ENCODE results near the gene ADGRE1. TPM values are rescaled to one million over a fixed set of nuclear protein-coding genes. Genes with fewer than 3 reads are reported as not detected.

ADGRE1 gene
- total RNA-seq, 2 donors from 2014 or later, result not detected

DNA sequence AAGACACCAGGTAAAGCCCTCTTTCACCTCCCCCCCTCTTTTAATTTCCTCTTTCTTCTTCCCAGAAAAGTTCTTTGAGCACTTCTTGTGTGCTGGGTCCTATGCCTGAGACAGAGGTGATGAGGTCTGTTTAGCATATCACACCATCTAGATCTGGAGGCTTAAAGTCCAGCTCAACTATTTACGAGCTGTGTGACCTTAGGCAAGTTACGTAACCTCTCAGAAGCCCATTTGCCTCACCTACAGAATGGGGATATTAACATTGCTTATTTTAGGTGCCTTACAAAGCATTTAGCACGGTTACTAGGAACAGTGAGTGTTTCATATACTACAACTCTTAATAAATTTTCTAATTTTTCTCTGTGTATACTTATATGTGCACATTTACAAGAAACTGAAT is 47.7 kb downstream of the ADGRE1 start:
- Mint-ChIP-seq H3K9me3 (peaks cover 85% of the 10 kb centered on the region), H3K4me1 (no peaks in the 10 kb centered on the region), H3K36me3 (ENCODE audit: low read depth) (no peaks in the 10 kb centered on the region), H3K4me3 (no peak overlapping the region), H3K27me3 (ENCODE audit: insufficient read depth) (no peaks in the 10 kb centered on the region), H3K27ac (no peak overlapping the region)
- 60% methylated on average over 3 of the region's 3 CpGs; no CpG with 5 or more reads in 1 of the 2 experiments for WGBS, 2 experiments (ENCODE audit: insufficient coverage in 1 of 2, insufficient read length in 1 of 2)
- no peaks in the 10 kb centered on the region for H3K36me3 ChIP-seq (ENCODE audit: control insufficient read depth, insufficient read depth, low read length)
- H3K4me1 ChIP-seq (ENCODE audit: control insufficient read depth, insufficient read depth, low read length), result no peaks in the 10 kb centered on the region
- H3K27ac ChIP-seq (ENCODE audit: low read depth, low read length), result no peak overlapping the region
- TF ChIP-seq, protein P1, sequence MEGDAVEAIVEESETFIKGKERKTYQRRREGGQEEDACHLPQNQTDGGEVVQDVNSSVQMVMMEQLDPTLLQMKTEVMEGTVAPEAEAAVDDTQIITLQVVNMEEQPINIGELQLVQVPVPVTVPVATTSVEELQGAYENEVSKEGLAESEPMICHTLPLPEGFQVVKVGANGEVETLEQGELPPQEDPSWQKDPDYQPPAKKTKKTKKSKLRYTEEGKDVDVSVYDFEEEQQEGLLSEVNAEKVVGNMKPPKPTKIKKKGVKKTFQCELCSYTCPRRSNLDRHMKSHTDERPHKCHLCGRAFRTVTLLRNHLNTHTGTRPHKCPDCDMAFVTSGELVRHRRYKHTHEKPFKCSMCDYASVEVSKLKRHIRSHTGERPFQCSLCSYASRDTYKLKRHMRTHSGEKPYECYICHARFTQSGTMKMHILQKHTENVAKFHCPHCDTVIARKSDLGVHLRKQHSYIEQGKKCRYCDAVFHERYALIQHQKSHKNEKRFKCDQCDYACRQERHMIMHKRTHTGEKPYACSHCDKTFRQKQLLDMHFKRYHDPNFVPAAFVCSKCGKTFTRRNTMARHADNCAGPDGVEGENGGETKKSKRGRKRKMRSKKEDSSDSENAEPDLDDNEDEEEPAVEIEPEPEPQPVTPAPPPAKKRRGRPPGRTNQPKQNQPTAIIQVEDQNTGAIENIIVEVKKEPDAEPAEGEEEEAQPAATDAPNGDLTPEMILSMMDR (conservative IDR thresholded peaks at IDR 0.05), result no peak
- DNase-seq, result no peak
- H3K9ac ChIP-seq (ENCODE audit: extremely low read depth, low read length, poor library complexity, severe bottlenecking), result no peak overlapping the region
- peaks cover 49% of the 10 kb centered on the region for H3K9me3 ChIP-seq (ENCODE audit: control insufficient read depth, low read length)
- H3K27me3 ChIP-seq (ENCODE audit: control insufficient read depth, insufficient read depth, low read length, poor library complexity, severe bottlenecking), result no peaks in the 10 kb centered on the region
- H3K4me3 ChIP-seq (ENCODE audit: low read length), result no peak overlapping the region

DNA sequence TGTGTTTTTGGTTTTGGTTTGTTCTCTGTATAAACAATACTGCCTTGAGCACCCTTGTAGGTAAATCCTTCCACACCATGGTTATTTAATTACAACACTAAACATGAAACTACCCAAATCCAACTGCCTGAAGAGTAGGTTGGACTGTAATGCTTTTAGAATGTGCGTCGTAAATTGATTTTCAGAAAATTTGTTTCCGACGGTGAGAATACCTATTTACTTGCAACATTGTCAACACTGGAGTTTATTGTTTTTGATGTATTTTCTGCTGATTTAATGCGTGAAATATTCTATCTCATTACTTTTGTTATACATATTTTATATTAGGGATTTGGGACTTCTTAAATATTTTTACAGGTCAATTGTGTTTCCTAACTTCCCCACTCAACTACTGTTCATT is 48.2 kb downstream of the ADGRE1 start:
- 77% methylated on average over 4 of the region's 5 CpGs; no CpG with 5 or more reads in 1 of the 2 experiments for WGBS, 2 experiments (ENCODE audit: insufficient coverage in 1 of 2, insufficient read length in 1 of 2)
- H3K27ac Mint-ChIP-seq, result no peak overlapping the region
- no peak overlapping the region for H3K4me3 Mint-ChIP-seq
- H3K4me1 Mint-ChIP-seq, result no peaks in the 10 kb centered on the region
- Histone ChIP-seq H3K9me3 (ENCODE audit: control insufficient read depth, low read length) (peaks cover 54% of the 10 kb centered on the region), H3K36me3 (ENCODE audit: control insufficient read depth, insufficient read depth, low read length) (no peaks in the 10 kb centered on the region), H3K27me3 (ENCODE audit: control insufficient read depth, insufficient read depth, low read length, poor library complexity, severe bottlenecking) (no peaks in the 10 kb centered on the region), H3K27ac (ENCODE audit: low read depth, low read length) (no peak overlapping the region), H3K4me1 (ENCODE audit: control insufficient read depth, insufficient read depth, low read length) (no peaks in the 10 kb centered on the region), H3K9ac (ENCODE audit: extremely low read depth, low read length, poor library complexity, severe bottlenecking) (no peak overlapping the region), H3K4me3 (ENCODE audit: low read length) (no peak overlapping the region)
- no peak for DNase-seq
- TF ChIP-seq, protein P1 (conservative IDR thresholded peaks at IDR 0.05), result no peak
- H3K36me3 Mint-ChIP-seq (ENCODE audit: low read depth), result no peaks in the 10 kb centered on the region
- H3K27me3 Mint-ChIP-seq (ENCODE audit: insufficient read depth), result no peaks in the 10 kb centered on the region
- H3K9me3 Mint-ChIP-seq, result peaks cover 86% of the 10 kb centered on the region

DNA sequence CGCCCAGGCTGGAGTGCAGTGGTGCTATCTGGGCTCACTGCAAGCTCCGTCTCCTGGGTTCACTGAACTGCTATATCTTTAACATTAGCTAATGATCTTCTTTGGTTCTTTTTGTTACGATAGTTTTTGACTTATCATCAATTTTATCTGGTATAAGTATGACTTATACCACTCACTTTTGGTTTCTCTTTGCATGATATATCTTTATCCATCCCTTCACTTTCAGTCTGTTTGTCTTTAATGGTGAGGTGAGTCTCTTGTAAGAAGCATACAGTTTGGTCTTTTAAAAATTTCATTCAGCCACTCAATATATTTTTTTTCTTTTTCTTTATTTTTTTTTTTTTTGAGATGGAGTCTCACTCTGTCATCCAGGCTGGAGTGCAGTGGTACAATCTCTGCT is 58.4 kb downstream of the ADGRE1 start:
- no peak for DNase-seq
- H3K9me3 ChIP-seq (ENCODE audit: control insufficient read depth, low read length), result peaks cover 41% of the 10 kb centered on the region
- Mint-ChIP-seq H3K27me3 (ENCODE audit: insufficient read depth) (no peaks in the 10 kb centered on the region), H3K36me3 (ENCODE audit: low read depth) (peaks cover 3% of the 10 kb centered on the region), H3K9me3 (peaks cover 79% of the 10 kb centered on the region), H3K27ac (no peak overlapping the region), H3K4me1 (no peaks in the 10 kb centered on the region), H3K4me3 (no peak overlapping the region)
- TF ChIP-seq, protein P1 (conservative IDR thresholded peaks at IDR 0.05), result no peak
- no peaks in the 10 kb centered on the region for H3K4me1 ChIP-seq (ENCODE audit: control insufficient read depth, insufficient read depth, low read length)
- H3K27me3 ChIP-seq (ENCODE audit: control insufficient read depth, insufficient read depth, low read length, poor library complexity, severe bottlenecking), result no peaks in the 10 kb centered on the region
- H3K27ac ChIP-seq (ENCODE audit: low read depth, low read length), result no peak overlapping the region
- WGBS, 2 experiments (ENCODE audit: insufficient coverage in 1 of 2, insufficient read length in 1 of 2), result 66% methylated on average over 2 of the region's 3 CpGs; no CpG with 5 or more reads in 1 of the 2 experiments
- H3K36me3 ChIP-seq (ENCODE audit: control insufficient read depth, insufficient read depth, low read length), result no peaks in the 10 kb centered on the region
- H3K9ac ChIP-seq (ENCODE audit: extremely low read depth, low read length, poor library complexity, severe bottlenecking), result no peak overlapping the region
- H3K4me3 ChIP-seq (ENCODE audit: low read length), result no peak overlapping the region
